ENCODE results near the gene B3GNT2. TPM values are rescaled to one million over a fixed set of nuclear protein-coding genes. Genes with fewer than 3 reads are reported as not detected.

The B3GNT2 gene
- total RNA-seq, 1 experiment from 2014 or later: 14.1 TPM

- H3K27ac ChIP-seq (ENCODE audit: low read length): no peak overlapping the region
- ATAC-seq (no peak), DNase-seq (ENCODE audit: low read depth, low spot score) (no peak)
- H3K4me1 ChIP-seq (ENCODE audit: control insufficient read depth, insufficient read depth, low read length): no peaks in the 10 kb centered on the region
- TF ChIP-seq, protein P1, sequence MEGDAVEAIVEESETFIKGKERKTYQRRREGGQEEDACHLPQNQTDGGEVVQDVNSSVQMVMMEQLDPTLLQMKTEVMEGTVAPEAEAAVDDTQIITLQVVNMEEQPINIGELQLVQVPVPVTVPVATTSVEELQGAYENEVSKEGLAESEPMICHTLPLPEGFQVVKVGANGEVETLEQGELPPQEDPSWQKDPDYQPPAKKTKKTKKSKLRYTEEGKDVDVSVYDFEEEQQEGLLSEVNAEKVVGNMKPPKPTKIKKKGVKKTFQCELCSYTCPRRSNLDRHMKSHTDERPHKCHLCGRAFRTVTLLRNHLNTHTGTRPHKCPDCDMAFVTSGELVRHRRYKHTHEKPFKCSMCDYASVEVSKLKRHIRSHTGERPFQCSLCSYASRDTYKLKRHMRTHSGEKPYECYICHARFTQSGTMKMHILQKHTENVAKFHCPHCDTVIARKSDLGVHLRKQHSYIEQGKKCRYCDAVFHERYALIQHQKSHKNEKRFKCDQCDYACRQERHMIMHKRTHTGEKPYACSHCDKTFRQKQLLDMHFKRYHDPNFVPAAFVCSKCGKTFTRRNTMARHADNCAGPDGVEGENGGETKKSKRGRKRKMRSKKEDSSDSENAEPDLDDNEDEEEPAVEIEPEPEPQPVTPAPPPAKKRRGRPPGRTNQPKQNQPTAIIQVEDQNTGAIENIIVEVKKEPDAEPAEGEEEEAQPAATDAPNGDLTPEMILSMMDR (IDR thresholded peaks at IDR 0.05): no peak
- TF ChIP-seq, protein P2, sequence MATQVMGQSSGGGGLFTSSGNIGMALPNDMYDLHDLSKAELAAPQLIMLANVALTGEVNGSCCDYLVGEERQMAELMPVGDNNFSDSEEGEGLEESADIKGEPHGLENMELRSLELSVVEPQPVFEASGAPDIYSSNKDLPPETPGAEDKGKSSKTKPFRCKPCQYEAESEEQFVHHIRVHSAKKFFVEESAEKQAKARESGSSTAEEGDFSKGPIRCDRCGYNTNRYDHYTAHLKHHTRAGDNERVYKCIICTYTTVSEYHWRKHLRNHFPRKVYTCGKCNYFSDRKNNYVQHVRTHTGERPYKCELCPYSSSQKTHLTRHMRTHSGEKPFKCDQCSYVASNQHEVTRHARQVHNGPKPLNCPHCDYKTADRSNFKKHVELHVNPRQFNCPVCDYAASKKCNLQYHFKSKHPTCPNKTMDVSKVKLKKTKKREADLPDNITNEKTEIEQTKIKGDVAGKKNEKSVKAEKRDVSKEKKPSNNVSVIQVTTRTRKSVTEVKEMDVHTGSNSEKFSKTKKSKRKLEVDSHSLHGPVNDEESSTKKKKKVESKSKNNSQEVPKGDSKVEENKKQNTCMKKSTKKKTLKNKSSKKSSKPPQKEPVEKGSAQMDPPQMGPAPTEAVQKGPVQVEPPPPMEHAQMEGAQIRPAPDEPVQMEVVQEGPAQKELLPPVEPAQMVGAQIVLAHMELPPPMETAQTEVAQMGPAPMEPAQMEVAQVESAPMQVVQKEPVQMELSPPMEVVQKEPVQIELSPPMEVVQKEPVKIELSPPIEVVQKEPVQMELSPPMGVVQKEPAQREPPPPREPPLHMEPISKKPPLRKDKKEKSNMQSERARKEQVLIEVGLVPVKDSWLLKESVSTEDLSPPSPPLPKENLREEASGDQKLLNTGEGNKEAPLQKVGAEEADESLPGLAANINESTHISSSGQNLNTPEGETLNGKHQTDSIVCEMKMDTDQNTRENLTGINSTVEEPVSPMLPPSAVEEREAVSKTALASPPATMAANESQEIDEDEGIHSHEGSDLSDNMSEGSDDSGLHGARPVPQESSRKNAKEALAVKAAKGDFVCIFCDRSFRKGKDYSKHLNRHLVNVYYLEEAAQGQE (IDR thresholded peaks at IDR 0.05; ENCODE audit: insufficient read depth in 1 of 2, low read depth in 2 of 2, low read length in 1 of 2): no peak
- TF ChIP-seq SIN3A (IDR thresholded peaks at IDR 0.05; ENCODE audit: borderline replicate concordance, insufficient read depth, low read depth, low read length): no peak
- TF ChIP-seq POLR2AphosphoS5 (IDR thresholded peaks at IDR 0.05; ENCODE audit: low read depth, low read length): no peak
- TF ChIP-seq TCF7L2 (IDR thresholded peaks at IDR 0.05; ENCODE audit: low read depth, low read length): no peak
- H3K4me3 ChIP-seq (ENCODE audit: low read depth in 2 of 2, low read length in 2 of 2): no peak overlapping the region
- no peaks in the 10 kb centered on the region for H3K27me3 ChIP-seq (ENCODE audit: control insufficient read depth, insufficient read depth, low read length)
- ChIA-PET CTCF (no interaction called here), POLR2A (no interaction called here)
- intact Hi-C loops (cut with micrococcal nuclease; ENCODE audit: unreplicated experiment) (no loop called here), in situ Hi-C loops (cut with HindIII; ENCODE audit: low pct_unique_long_range_greater_than_20kb, low sequenced_read_pairs) (no loop called here)
- no peaks in the 10 kb centered on the region for H3K36me3 ChIP-seq (ENCODE audit: control insufficient read depth, insufficient read depth, low read length)
- no TSS peak for BruUV-seq (replicated peaks)
- no peaks in the 10 kb centered on the region for H3K9me3 ChIP-seq (ENCODE audit: control insufficient read depth, insufficient read depth, low read depth, low read length)
These were observed 14.1 kb upstream of the B3GNT2 start for GRCh38 chr2:62181843-62182242.

- in situ Hi-C loops (cut with HindIII; ENCODE audit: low pct_unique_long_range_greater_than_20kb, low sequenced_read_pairs): no loop called here
These were observed 11.2 kb upstream of the B3GNT2 start for GRCh38 chr2:62184512-62185230.

More at GRCh38 chr2:62184512-62185230, 11.2 kb upstream of the B3GNT2 start:
- ATAC-seq: no peak
- ChIA-PET CTCF (no interaction called here), POLR2A (no interaction called here)
- DNase-seq (ENCODE audit: low read depth, low spot score): no peak
- H3K4me1 ChIP-seq (ENCODE audit: control insufficient read depth, insufficient read depth, low read length): no peaks in the 10 kb centered on the region
- H3K36me3 ChIP-seq (ENCODE audit: control insufficient read depth, insufficient read depth, low read length): no peaks in the 10 kb centered on the region
- BruUV-seq (replicated peaks): no TSS peak
- H3K27ac ChIP-seq (ENCODE audit: low read length): no peak overlapping the region
- H3K27me3 ChIP-seq (ENCODE audit: control insufficient read depth, insufficient read depth, low read length): no peaks in the 10 kb centered on the region
- no peak overlapping the region for H3K4me3 ChIP-seq (ENCODE audit: low read depth in 2 of 2, low read length in 2 of 2)
- no peak for TF ChIP-seq POLR2AphosphoS5 (IDR thresholded peaks at IDR 0.05; ENCODE audit: low read depth, low read length)
- TF ChIP-seq, protein P2 (IDR thresholded peaks at IDR 0.05; ENCODE audit: insufficient read depth in 1 of 2, low read depth in 2 of 2, low read length in 1 of 2): no peak
- no peak for TF ChIP-seq SIN3A (IDR thresholded peaks at IDR 0.05; ENCODE audit: borderline replicate concordance, insufficient read depth, low read depth, low read length)
- no peak for TF ChIP-seq TCF7L2 (IDR thresholded peaks at IDR 0.05; ENCODE audit: low read depth, low read length)
- TF ChIP-seq, protein P1 (IDR thresholded peaks at IDR 0.05): no peak
- intact Hi-C loops (cut with micrococcal nuclease; ENCODE audit: unreplicated experiment): no loop called here
- H3K9me3 ChIP-seq (ENCODE audit: control insufficient read depth, insufficient read depth, low read depth, low read length): no peaks in the 10 kb centered on the region
